Liver (tissue), 3 donors: ENCODE results near the gene GJC1.

Experiments
- ATF3 ChIP-seq: IDR thresholded peaks from 2 replicates; pipeline ENCODE4 v1.6.1; 2016; ENCODE audit warnings: antibody characterized with exemption
- CTCF ChIP-seq: fragments of 150-350 bp; IDR thresholded peaks from 2 replicates; pipeline ENCODE4 v1.5.1; 2017; ENCODE audit warnings: improper control_type of control experiment, low read depth, low read length; ENCODE audit not compliant: missing input control
- FOXA1 ChIP-seq: IDR thresholded peaks from 2 replicates; pipeline ENCODE4 v1.6.1; 2016; ENCODE audit warnings: antibody characterized with exemption
- RAD21 ChIP-seq, 2 donors: IDR thresholded peaks; 2 replicates each; pipeline ENCODE4 v1.6.1; 2016; ENCODE audit warnings: antibody characterized with exemption in 2 of 2, mild to moderate bottlenecking in 2 of 2
- RXRA ChIP-seq, 2 donors: IDR thresholded peaks; 2 replicates each; pipeline ENCODE4 v1.6.1; 2017 to 2018; ENCODE audit warnings: antibody characterized with exemption in 2 of 2, mild to moderate bottlenecking in 1 of 2
- YY1 ChIP-seq: IDR thresholded peaks from 2 replicates; pipeline ENCODE4 v1.6.1; 2016; ENCODE audit warnings: antibody characterized with exemption, mild to moderate bottlenecking
- TF ChIP-seq, protein P1 (sequence below): IDR thresholded peaks from 2 replicates; pipeline ENCODE4 v1.6.1; 2016; ENCODE audit warnings: antibody characterized with exemption
- donor health status: healthy.
- donor health status: healthy.

GRCh38 chr17:44759916-44760243, 70.2 kb downstream of the GJC1 start:
- TF ChIP-seq CTCF (no peak), RAD21 (IDR thresholded peaks at IDR 0.05) (no peak), RXRA (IDR thresholded peaks at IDR 0.05) (no peak), YY1 (no peak), ATF3 (no peak), FOXA1 (no peak)
- TF ChIP-seq, protein P1, sequence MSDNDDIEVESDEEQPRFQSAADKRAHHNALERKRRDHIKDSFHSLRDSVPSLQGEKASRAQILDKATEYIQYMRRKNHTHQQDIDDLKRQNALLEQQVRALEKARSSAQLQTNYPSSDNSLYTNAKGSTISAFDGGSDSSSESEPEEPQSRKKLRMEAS, result no peak
